Measurements from ENCODE around the gene DRGX.

GRCh38 chr10:49366460-49366859 is 29.4 kb downstream of the DRGX start:
- TF ChIP-seq CTCF (IDR thresholded peaks at IDR 0.05), result no peak
- no peak for TF ChIP-seq POLR2A (IDR thresholded peaks at IDR 0.05)
